ENCODE measurements around the gene ALKBH5. TPM values are rescaled to one million over a fixed set of nuclear protein-coding genes. Genes with fewer than 3 reads are reported as not detected.

Gene ALKBH5
- total RNA-seq, 2 experiments from 2014 or later = 117 to 121 TPM

DNA sequence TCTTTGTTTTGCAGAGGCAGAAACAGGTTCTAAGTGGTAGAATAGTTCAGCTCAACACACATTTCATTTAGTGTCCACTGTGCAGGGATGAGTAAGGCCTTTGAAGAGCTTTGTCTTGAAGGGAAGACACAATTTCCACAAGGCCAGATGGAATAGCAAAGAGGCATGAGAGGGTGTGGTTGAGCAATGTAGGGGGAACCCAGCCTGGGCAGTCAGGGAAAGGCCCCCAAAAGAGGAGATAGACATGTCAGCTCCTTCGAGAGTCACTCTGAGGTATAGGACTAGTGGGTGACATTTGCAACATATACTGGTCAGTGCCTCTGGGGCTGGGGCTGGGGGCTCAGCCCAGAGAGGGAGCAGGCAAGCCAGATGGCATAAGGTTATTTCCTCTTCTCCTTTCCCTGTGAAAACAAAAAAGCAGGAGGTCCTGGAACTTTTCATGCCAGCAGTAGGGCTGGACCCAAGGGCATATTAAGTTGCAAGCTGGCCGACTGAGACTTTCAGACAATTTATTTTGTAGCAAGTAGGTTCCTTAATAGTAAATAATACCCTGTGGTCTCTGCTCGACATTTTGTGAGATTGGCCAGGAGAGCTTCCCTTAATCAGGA lies 7.1 kb downstream of the ALKBH5 start:
- peaks cover 69% of the 10 kb centered on the region for H3K36me3 Mint-ChIP-seq (ENCODE audit: low read depth)
- ChIA-PET CTCF (interaction anchor here (1.2 to 3.5 kb wide), 2 partner anchors 23 to 27 kb away, joined by 3 to 12 read pairs; no protein-coding TSS in a partner anchor), POLR2A (no interaction called here)
- H3K27ac Mint-ChIP-seq = no peak overlapping the region
- H3K27me3 Mint-ChIP-seq (ENCODE audit: low read depth) = no peaks in the 10 kb centered on the region
- no peak for DNase-seq
- H3K4me1 Mint-ChIP-seq (ENCODE audit: low read depth) = peaks cover 58% of the 10 kb centered on the region
- no peaks in the 10 kb centered on the region for H3K9me3 Mint-ChIP-seq (ENCODE audit: insufficient read depth)
- ATAC-seq = no peak
- H3K4me3 Mint-ChIP-seq = no peak overlapping the region

DNA sequence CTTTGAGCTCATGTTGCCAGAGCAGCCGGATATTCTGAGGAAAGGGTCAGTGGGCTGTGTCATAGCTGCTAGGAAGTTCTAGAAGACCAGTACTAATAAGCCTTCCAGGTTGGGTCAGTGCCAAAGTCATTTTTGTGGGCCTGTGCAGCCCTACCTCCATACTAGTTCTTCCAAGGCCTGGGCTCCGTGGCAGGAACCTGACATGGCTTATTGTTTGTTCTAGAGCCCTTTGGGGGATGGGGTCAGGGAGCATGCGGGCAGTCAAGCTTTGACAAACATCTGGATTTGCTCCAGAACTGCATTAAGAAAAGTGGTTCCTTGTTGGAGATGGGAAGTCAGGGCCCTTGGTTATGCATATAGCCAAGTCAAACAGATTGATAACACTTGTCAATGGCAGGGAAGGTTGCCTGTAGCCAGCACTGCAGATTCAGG lies 7.6 kb downstream of the ALKBH5 start:
- Mint-ChIP-seq H3K27ac (peak overlapping the region; percentile 9), H3K27me3 (ENCODE audit: low read depth) (no peaks in the 10 kb centered on the region), H3K9me3 (ENCODE audit: insufficient read depth) (no peaks in the 10 kb centered on the region), H3K4me1 (ENCODE audit: low read depth) (peaks cover 53% of the 10 kb centered on the region), H3K36me3 (ENCODE audit: low read depth) (peaks cover 69% of the 10 kb centered on the region), H3K4me3 (no peak overlapping the region)
- DNase-seq (no peak), ATAC-seq (no peak)
- CTCF ChIA-PET = interaction anchor here (1.2 to 3.5 kb wide), 3 partner anchors 10 to 27 kb away, joined by 3 to 12 read pairs (median 7); no protein-coding TSS in a partner anchor
- POLR2A ChIA-PET = no interaction called here

- no peaks in the 10 kb centered on the region for H3K27me3 Mint-ChIP-seq (ENCODE audit: low read depth)
- peaks cover 68% of the 10 kb centered on the region for H3K36me3 Mint-ChIP-seq (ENCODE audit: low read depth)
- ChIA-PET POLR2A (no interaction called here), CTCF (interaction anchor here (2.1 kb wide), 1 partner anchor 10 kb away, joined by 7 read pairs; no protein-coding TSS in a partner anchor)
- no peak overlapping the region for H3K27ac Mint-ChIP-seq
- ATAC-seq (no peak), DNase-seq (no peak)
- no peak overlapping the region for H3K4me3 Mint-ChIP-seq
- peaks cover 46% of the 10 kb centered on the region for H3K4me1 Mint-ChIP-seq (ENCODE audit: low read depth)
- no peaks in the 10 kb centered on the region for H3K9me3 Mint-ChIP-seq (ENCODE audit: insufficient read depth)
Measured at GRCh38 chr17:18191967-18192366, 8.3 kb downstream of the ALKBH5 start.

- Mint-ChIP-seq H3K4me1 (ENCODE audit: low read depth) (peaks cover 38% of the 10 kb centered on the region), H3K36me3 (ENCODE audit: low read depth) (peaks cover 60% of the 10 kb centered on the region), H3K27me3 (ENCODE audit: low read depth) (no peaks in the 10 kb centered on the region), H3K4me3 (no peak overlapping the region), H3K27ac (no peak overlapping the region), H3K9me3 (ENCODE audit: insufficient read depth) (no peaks in the 10 kb centered on the region)
- ChIA-PET CTCF (interaction anchor here (2.4 kb wide), 1 partner anchor 10 kb away, joined by 5 read pairs; the partner anchor contains the start of gene ALKBH5), POLR2A (no interaction called here)
- no peak for ATAC-seq
- no peak for DNase-seq
Measured at GRCh38 chr17:18194394-18194793, 10.8 kb downstream of the ALKBH5 start.

GRCh38 chr17:18194804-18195203 lies 11.2 kb downstream of the ALKBH5 start:
- CTCF ChIA-PET = interaction anchor here (2.4 kb wide), 1 partner anchor 11 kb away, joined by 5 read pairs; the partner anchor contains the start of gene ALKBH5
- Mint-ChIP-seq H3K4me3 (no peak overlapping the region), H3K27me3 (ENCODE audit: low read depth) (no peaks in the 10 kb centered on the region), H3K9me3 (ENCODE audit: insufficient read depth) (no peaks in the 10 kb centered on the region), H3K36me3 (ENCODE audit: low read depth) (peaks cover 56% of the 10 kb centered on the region), H3K27ac (no peak overlapping the region), H3K4me1 (ENCODE audit: low read depth) (peaks cover 34% of the 10 kb centered on the region)
- ATAC-seq (no peak), DNase-seq (no peak)
- POLR2A ChIA-PET = no interaction called here

- POLR2A ChIA-PET = no interaction called here
- H3K4me1 Mint-ChIP-seq (ENCODE audit: low read depth) = peaks cover 32% of the 10 kb centered on the region
- H3K4me3 Mint-ChIP-seq = no peak overlapping the region
- H3K36me3 Mint-ChIP-seq (ENCODE audit: low read depth) = peaks cover 56% of the 10 kb centered on the region
- DNase-seq (no peak), ATAC-seq (no peak)
- no peaks in the 10 kb centered on the region for H3K27me3 Mint-ChIP-seq (ENCODE audit: low read depth)
- no peak overlapping the region for H3K27ac Mint-ChIP-seq
- CTCF ChIA-PET = interaction anchor here (2.4 kb wide), 1 partner anchor 11 kb away, joined by 5 read pairs; the partner anchor contains the start of gene ALKBH5
- no peaks in the 10 kb centered on the region for H3K9me3 Mint-ChIP-seq (ENCODE audit: insufficient read depth)
Measured at GRCh38 chr17:18195246-18195645, 11.6 kb downstream of the ALKBH5 start.

DNA sequence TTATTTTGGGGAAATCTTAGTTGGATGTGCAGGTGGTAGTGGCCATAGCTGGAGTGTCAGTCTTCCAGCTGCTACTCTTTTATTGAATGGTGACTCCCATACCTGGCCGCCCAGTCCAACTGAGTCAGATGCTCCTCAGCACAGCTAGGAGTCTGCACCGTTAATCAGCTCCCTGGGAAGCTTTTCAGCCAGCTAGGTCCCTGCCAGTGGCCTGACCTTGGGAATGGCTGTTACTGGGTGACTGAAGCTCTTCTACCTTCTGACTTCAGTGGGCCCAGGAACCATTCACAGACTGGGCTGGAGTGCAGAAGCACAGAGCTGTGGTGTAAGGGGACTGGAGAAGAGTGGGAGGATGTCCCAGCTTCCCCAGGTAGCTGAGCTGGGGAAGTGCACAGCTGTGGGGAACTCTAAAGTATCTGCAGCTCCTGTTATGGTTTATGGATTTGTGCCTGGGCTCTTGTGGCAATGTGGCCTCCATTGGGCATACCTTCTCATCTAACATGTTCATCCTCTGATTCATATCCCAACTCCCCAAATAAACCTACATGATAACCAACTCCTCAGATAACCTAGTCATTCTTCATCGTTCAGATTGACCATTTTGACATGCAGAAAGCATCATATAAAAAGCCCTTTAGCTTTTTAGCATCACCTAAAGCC lies 14.0 kb downstream of the ALKBH5 start:
- H3K27ac Mint-ChIP-seq = peak overlapping the region; percentile 66
- no peaks in the 10 kb centered on the region for H3K27me3 Mint-ChIP-seq (ENCODE audit: low read depth)
- peaks cover 21% of the 10 kb centered on the region for H3K4me1 Mint-ChIP-seq (ENCODE audit: low read depth)
- no peak for ATAC-seq
- CTCF ChIA-PET = interaction anchor here (0.7 to 1.6 kb wide), 5 partner anchors 9 to 20 kb away, joined by 3 to 5 read pairs (median 4); partner anchors contain the start of gene ALKBH5
- POLR2A ChIA-PET = interaction anchor here (1.7 kb wide), 1 partner anchor 14 kb away, joined by 8 read pairs; the partner anchor contains the start of gene ALKBH5
- H3K36me3 Mint-ChIP-seq (ENCODE audit: low read depth) = peaks cover 52% of the 10 kb centered on the region
- no peak for DNase-seq
- H3K4me3 Mint-ChIP-seq = no peak overlapping the region
- H3K9me3 Mint-ChIP-seq (ENCODE audit: insufficient read depth) = no peaks in the 10 kb centered on the region

DNA sequence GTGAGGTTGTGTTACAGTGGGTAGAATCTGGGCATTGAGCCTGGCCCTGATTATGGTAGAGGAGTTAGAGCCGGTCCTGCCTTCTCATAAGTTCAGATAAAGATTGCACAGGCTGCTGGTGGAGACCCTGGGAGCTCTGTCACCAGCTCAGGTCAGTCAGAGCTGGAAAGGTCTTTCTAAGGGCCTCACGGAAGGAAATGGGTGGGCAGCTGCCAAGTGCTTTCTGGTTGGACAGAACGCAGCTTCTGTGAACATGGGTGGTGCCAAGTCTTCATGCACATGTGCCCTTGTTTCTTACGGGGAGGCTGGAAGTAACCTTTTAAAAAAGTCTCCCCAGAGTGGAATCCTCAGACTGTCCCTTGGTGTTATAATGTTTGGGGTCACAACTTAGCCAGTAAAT lies 14.9 kb downstream of the ALKBH5 start:
- POLR2A ChIA-PET = interaction anchor here (1.7 kb wide), 1 partner anchor 15 kb away, joined by 8 read pairs; the partner anchor contains the start of gene ALKBH5
- ATAC-seq = no peak

DNA sequence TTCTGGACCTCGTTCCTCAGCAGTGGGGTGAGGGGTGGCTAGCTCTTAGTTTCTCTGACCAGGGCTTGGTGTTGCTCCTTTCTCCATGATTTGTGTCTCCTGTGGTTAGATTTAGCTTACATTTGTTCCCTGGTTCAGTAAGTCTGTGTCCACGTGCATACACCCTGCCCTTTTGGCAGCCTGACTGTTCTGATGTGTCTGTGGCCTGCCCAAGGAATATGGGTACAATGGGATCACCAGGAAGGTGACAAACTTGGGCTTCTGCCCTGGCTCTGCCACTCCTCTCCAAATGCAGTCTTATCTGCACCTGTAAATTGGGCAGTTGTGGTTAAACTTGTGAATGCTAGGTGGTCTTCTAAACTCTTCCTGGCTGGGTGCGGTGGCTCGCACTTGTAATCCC lies 17.5 kb downstream of the ALKBH5 start:
- Mint-ChIP-seq H3K9me3 (ENCODE audit: insufficient read depth) (no peaks in the 10 kb centered on the region), H3K27me3 (ENCODE audit: low read depth) (no peaks in the 10 kb centered on the region), H3K4me3 (no peak overlapping the region), H3K4me1 (ENCODE audit: low read depth) (peaks cover 14% of the 10 kb centered on the region), H3K27ac (no peak overlapping the region), H3K36me3 (ENCODE audit: low read depth) (peaks cover 36% of the 10 kb centered on the region)
- CTCF ChIA-PET = interaction anchor here (1.4 to 2.8 kb wide), 2 partner anchors 9 to 18 kb away, joined by 3 to 7 read pairs; partner anchors contain the start of gene ALKBH5
- POLR2A ChIA-PET = no interaction called here
- DNase-seq (no peak), ATAC-seq (no peak)

More for the DNA sequence above, 14.9 kb downstream of the ALKBH5 start:
- CTCF ChIA-PET = interaction anchor here (1.5 to 1.6 kb wide), 2 partner anchors 10 to 19 kb away, joined by 3 to 5 read pairs; no protein-coding TSS in a partner anchor
- no peak overlapping the region for H3K4me3 Mint-ChIP-seq
- DNase-seq = no peak
- H3K27ac Mint-ChIP-seq = peak overlapping the region; percentile 66
- H3K9me3 Mint-ChIP-seq (ENCODE audit: insufficient read depth) = no peaks in the 10 kb centered on the region
- peaks cover 20% of the 10 kb centered on the region for H3K4me1 Mint-ChIP-seq (ENCODE audit: low read depth)
- H3K36me3 Mint-ChIP-seq (ENCODE audit: low read depth) = peaks cover 50% of the 10 kb centered on the region
- H3K27me3 Mint-ChIP-seq (ENCODE audit: low read depth) = no peaks in the 10 kb centered on the region

- no peak overlapping the region for H3K27ac Mint-ChIP-seq
- H3K36me3 Mint-ChIP-seq (ENCODE audit: low read depth) = peaks cover 32% of the 10 kb centered on the region
- H3K27me3 Mint-ChIP-seq (ENCODE audit: low read depth) = no peaks in the 10 kb centered on the region
- DNase-seq (no peak), ATAC-seq (no peak)
- CTCF ChIA-PET = interaction anchor here (1.4 to 2.8 kb wide), 3 partner anchors 11 to 19 kb away, joined by 4 to 7 read pairs (median 5); partner anchors contain the start of gene ALKBH5
- no peak overlapping the region for H3K4me3 Mint-ChIP-seq
- POLR2A ChIA-PET = no interaction called here
- H3K4me1 Mint-ChIP-seq (ENCODE audit: low read depth) = peaks cover 9% of the 10 kb centered on the region
- H3K9me3 Mint-ChIP-seq (ENCODE audit: insufficient read depth) = no peaks in the 10 kb centered on the region
Measured at GRCh38 chr17:18203308-18203707, 19.7 kb downstream of the ALKBH5 start.

DNA sequence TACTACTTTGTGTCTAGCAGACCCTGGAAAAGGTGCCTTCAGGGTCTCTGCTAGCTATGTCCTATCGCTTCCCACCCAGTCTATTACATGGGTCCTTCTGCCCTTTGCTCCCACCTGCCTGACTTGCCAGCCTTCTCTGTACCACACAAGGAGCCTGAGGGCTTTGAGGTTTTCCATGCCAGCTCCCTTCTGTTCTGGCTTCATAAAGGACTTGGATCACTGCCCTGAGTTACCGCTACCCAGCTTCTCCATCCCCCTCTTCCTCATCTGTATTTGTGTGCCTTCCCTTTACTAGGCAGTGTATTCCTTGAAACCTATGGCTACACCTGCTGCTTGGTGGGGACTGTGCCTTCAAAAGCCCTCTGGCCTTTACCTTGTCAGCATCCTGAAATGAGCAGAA lies 22.2 kb downstream of the ALKBH5 start:
- DNase-seq = no peak
- Mint-ChIP-seq H3K27me3 (ENCODE audit: low read depth) (no peaks in the 10 kb centered on the region), H3K9me3 (ENCODE audit: insufficient read depth) (no peaks in the 10 kb centered on the region), H3K27ac (peak overlapping the region; percentile 46), H3K36me3 (ENCODE audit: low read depth) (peaks cover 43% of the 10 kb centered on the region), H3K4me3 (no peak overlapping the region), H3K4me1 (ENCODE audit: low read depth) (no peaks in the 10 kb centered on the region)
- ATAC-seq = no peak
- ChIA-PET CTCF (interaction anchor here (1.0 kb wide), 1 partner anchor 8 kb away, joined by 3 read pairs; no protein-coding TSS in a partner anchor), POLR2A (no interaction called here)

DNA sequence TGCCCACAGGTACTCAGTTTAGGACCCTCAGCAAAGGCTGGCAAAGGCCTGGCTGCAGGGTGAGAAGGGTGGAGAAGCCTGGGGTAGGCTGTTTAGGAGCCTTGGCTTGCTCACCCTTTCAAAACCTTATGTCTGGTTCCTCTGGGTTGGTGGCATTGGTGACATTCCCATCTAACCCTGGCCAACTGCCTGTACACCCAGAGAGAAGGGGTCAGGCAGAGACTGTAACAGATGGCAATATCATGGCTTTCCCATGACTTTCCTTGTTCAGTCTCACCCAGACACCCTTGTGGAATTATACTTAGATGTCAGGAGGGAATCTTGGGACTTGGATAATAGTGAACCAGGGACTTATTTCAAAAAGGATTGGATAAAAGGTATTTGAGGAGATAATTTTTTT lies 23.3 kb downstream of the ALKBH5 start:
- Mint-ChIP-seq H3K4me1 (ENCODE audit: low read depth) (no peaks in the 10 kb centered on the region), H3K27ac (no peak overlapping the region), H3K27me3 (ENCODE audit: low read depth) (no peaks in the 10 kb centered on the region), H3K9me3 (ENCODE audit: insufficient read depth) (no peaks in the 10 kb centered on the region), H3K4me3 (no peak overlapping the region), H3K36me3 (ENCODE audit: low read depth) (peaks cover 45% of the 10 kb centered on the region)
- ChIA-PET CTCF (interaction anchor here (1.0 to 1.6 kb wide), 2 partner anchors 10 to 11 kb away, joined by 3 to 4 read pairs; no protein-coding TSS in a partner anchor), POLR2A (no interaction called here)
- DNase-seq (no peak), ATAC-seq (no peak)
